Prostate gland (tissue), 2 donors: Measurements from ENCODE around the gene PSD2.

Experiments used
- CTCF ChIP-seq, 4 experiments: fragments of 200-600 bp in 2 of 4; fragments of 450-650 bp in 2 of 4; sonication (generic) in 2 of 4; IDR thresholded peaks; 1 replicate in 3 of 4; 2 replicates in 1 of 4; pipeline ENCODE4 v1.5.1; 2016 to 2019; ENCODE audit warnings: antibody characterized with exemption in 4 of 4, mild to moderate bottlenecking in 2 of 4, moderate library complexity in 2 of 4
- POLR2A ChIP-seq: fragments of 450-650 bp; IDR thresholded peaks from one replicate; pipeline ENCODE4 v1.6.1; 2016; ENCODE audit warnings: antibody characterized with exemption, mild to moderate bottlenecking
- POLR2AphosphoS5 ChIP-seq: sonication (generic); formaldehyde crosslinking; IDR thresholded peaks from one replicate; pipeline ENCODE4 v1.6.1; 2017; ENCODE audit warnings: antibody characterized with exemption

- TF ChIP-seq CTCF (IDR thresholded peaks at IDR 0.05) (no peak), POLR2AphosphoS5 (no peak), POLR2A (no peak)
These were observed 34.1 kb upstream of the PSD2 start for GRCh38 chr5:139761501-139761900.
